HG02642 (cell line): Measurements from ENCODE around the gene KIAA0319L.

Experiments used
- ATAC-seq: cut with Tn5 transposase; IDR thresholded peaks from one replicate; pipeline ENCODE4 v1.9.1; 2021; ENCODE audit warnings: mild to moderate bottlenecking; ENCODE audit not compliant: unreplicated experiment, poor library complexity

The KIAA0319L gene

GRCh38 chr1:35564037-35564883, 7.1 kb upstream of the KIAA0319L start:
- ATAC-seq = peak; percentile 46

- ATAC-seq = no peak
Observed at GRCh38 chr1:35563166-35563565, 6.0 kb upstream of the KIAA0319L start.

GRCh38 chr1:35561972-35562680, 4.9 kb upstream of the KIAA0319L start:
- no peak for ATAC-seq

- ATAC-seq = no peak
Observed at GRCh38 chr1:35561297-35561971, 4.2 kb upstream of the KIAA0319L start.

GRCh38 chr1:35560256-35561225, 3.3 kb upstream of the KIAA0319L start:
- ATAC-seq = no peak

GRCh38 chr1:35559317-35559944, 2.2 kb upstream of the KIAA0319L start:
- ATAC-seq = no peak

GRCh38 chr1:35558374-35559316, 1.4 kb upstream of the KIAA0319L start:
- ATAC-seq = no peak

- peak; percentile 87 for ATAC-seq
Observed at GRCh38 chr1:35557611-35558373, 589 bp upstream of the KIAA0319L start, which contains the start of gene NCDN. Gene NCDN (plus strand): TSS chr1:35557799. CDS start chr1:35558191, 392 bp downstream.

GRCh38 chr1:35556484-35557117, 602 bp downstream of the KIAA0319L start:
- ATAC-seq = no peak

- ATAC-seq = no peak
Observed at GRCh38 chr1:35555601-35556477, 1.4 kb downstream of the KIAA0319L start.

GRCh38 chr1:35555212-35555584, 2.0 kb downstream of the KIAA0319L start:
- no peak for ATAC-seq

GRCh38 chr1:35554266-35555211, 2.7 kb downstream of the KIAA0319L start:
- no peak for ATAC-seq

- ATAC-seq = no peak
Observed at GRCh38 chr1:35553851-35554250, 3.4 kb downstream of the KIAA0319L start.

- ATAC-seq = no peak
Observed at GRCh38 chr1:35546614-35547013, 10.6 kb downstream of the KIAA0319L start.

- no peak for ATAC-seq
Observed at GRCh38 chr1:35544976-35545375, 12.2 kb downstream of the KIAA0319L start.
